DND-41 (cell line): Measurements from ENCODE around the gene GPR179.
"Not testable (repeated sequence)": the region's sequence is repeated elsewhere in the genome, so short reads cannot be mapped to it uniquely, and the experiment has no call there.

Experiments
- CTCF ChIP-seq: IDR thresholded peaks from 2 replicates; pipeline ENCODE4 v1.5.1; 2012; ENCODE audit warnings: borderline replicate concordance, low read length, moderate library complexity, mild to moderate bottlenecking; ENCODE audit not compliant: poor library complexity, severe bottlenecking; ENCODE audit errors: extremely low read depth
- EZH2 ChIP-seq: IDR thresholded peaks from 3 replicates; pipeline ENCODE4 v1.6.1; 2012; ENCODE audit warnings: borderline replicate concordance, low read depth, mild to moderate bottlenecking, moderate library complexity, low read length, inconsistent platforms; ENCODE audit not compliant: severe bottlenecking

GRCh38 chr17:38296834-38297517 lies 46.8 kb downstream of the GPR179 start, which contains the start of gene MRPL45:
- TF ChIP-seq CTCF, EZH2: not testable (repeated sequence)
